ENCODE results near the gene OR5J2. TPM values are rescaled to one million over a fixed set of nuclear protein-coding genes. Genes with fewer than 3 reads are reported as not detected.
"Not testable (repeated sequence)": the region's sequence is repeated elsewhere in the genome, so short reads cannot be mapped to it uniquely, and the experiment has no call there.

The OR5J2 gene
- total RNA-seq: not detected

- DNase-seq (ENCODE audit: low spot score): no peak
Measured at GRCh38 chr11:56176318-56176717, at the start of gene OR5J2. TSS of gene OR5J2 (plus strand) at chr11:56176618. CDS start at chr11:56176618, 0 bp downstream.

GRCh38 chr11:56140151-56140661, 36.2 kb upstream of the OR5J2 start, which contains the start of gene OR8J3:
TSS of gene OR8J3 (minus strand) at chr11:56140201. CDS start at chr11:56137718, 2,483 bp downstream.
- DNase-seq (ENCODE audit: low spot score): no peak

GRCh38 chr11:56143681-56144080, 32.7 kb upstream of the OR5J2 start:
- not testable (repeated sequence) for DNase-seq (ENCODE audit: low spot score)

GRCh38 chr11:56151376-56151775, 25.0 kb upstream of the OR5J2 start:
- no peak for DNase-seq (ENCODE audit: low spot score)

- DNase-seq (ENCODE audit: low spot score): no peak
Measured at GRCh38 chr11:56152333-56152732, 24.1 kb upstream of the OR5J2 start.

- no peak for DNase-seq (ENCODE audit: low spot score)
Measured at GRCh38 chr11:56160217-56160616, 16.2 kb upstream of the OR5J2 start, which contains the start of gene OR8K5. TSS of gene OR8K5 (minus strand) at chr11:56160317. CDS start at chr11:56160317, 0 bp downstream.

- DNase-seq (ENCODE audit: low spot score): no peak
Measured at GRCh38 chr11:56163804-56164203, 12.6 kb upstream of the OR5J2 start.

GRCh38 chr11:56172256-56172830, 4.1 kb upstream of the OR5J2 start:
- no peak for DNase-seq (ENCODE audit: low spot score)

GRCh38 chr11:56183459-56183858, 7.0 kb downstream of the OR5J2 start:
- DNase-seq (ENCODE audit: low spot score): no peak

- DNase-seq (ENCODE audit: low spot score): no peak
Measured at GRCh38 chr11:56188602-56189001, 12.2 kb downstream of the OR5J2 start.

- no peak for DNase-seq (ENCODE audit: low spot score)
Measured at GRCh38 chr11:56196705-56197104, 20.3 kb downstream of the OR5J2 start.

- no peak for DNase-seq (ENCODE audit: low spot score)
Measured at GRCh38 chr11:56197367-56197766, 20.9 kb downstream of the OR5J2 start.

GRCh38 chr11:56207790-56208189, 31.4 kb downstream of the OR5J2 start:
- DNase-seq (ENCODE audit: low spot score): no peak

- no peak for DNase-seq (ENCODE audit: low spot score)
Measured at GRCh38 chr11:56214537-56214936, 38.1 kb downstream of the OR5J2 start.

GRCh38 chr11:56219735-56220134, 43.3 kb downstream of the OR5J2 start:
- DNase-seq (ENCODE audit: low spot score): not testable (repeated sequence)

Other genes with a start within 250 kb of the OR5J2 start
- gene OR5I1, start 240.2 kb upstream of the OR5J2 start, total RNA-seq: not detected
- not detected for gene OR10AG1, start 206.7 kb upstream of the OR5J2 start, total RNA-seq
- gene OR5F1, start 182.0 kb upstream of the OR5J2 start, total RNA-seq: not detected
- gene OR5AS1, start 149.0 kb upstream of the OR5J2 start, total RNA-seq: not detected
- gene OR8I2, start 83.3 kb upstream of the OR5J2 start, total RNA-seq: not detected
- not detected for gene OR8H2, start 72.9 kb upstream of the OR5J2 start, total RNA-seq
- gene OR8H3, start 54.2 kb upstream of the OR5J2 start, total RNA-seq: not detected
- not detected for gene OR8J3, start 36.4 kb upstream of the OR5J2 start, total RNA-seq
- not detected for gene OR8K5, start 16.3 kb upstream of the OR5J2 start, total RNA-seq
- not detected for gene OR5T2, start 57.6 kb downstream of the OR5J2 start, total RNA-seq
- not detected for gene OR5T3, start 75.6 kb downstream of the OR5J2 start, total RNA-seq
- not detected for gene OR5T1, start 97.5 kb downstream of the OR5J2 start, total RNA-seq
- not detected for gene OR8H1, start 115.6 kb downstream of the OR5J2 start, total RNA-seq
- gene OR8K3, start 138.5 kb downstream of the OR5J2 start, total RNA-seq: not detected
- not detected for gene OR8K1, start 169.4 kb downstream of the OR5J2 start, total RNA-seq
- not detected for gene OR8J1, start 177.7 kb downstream of the OR5J2 start, total RNA-seq
- gene OR8U1, start 199.0 kb downstream of the OR5J2 start, total RNA-seq: not detected
- not detected for gene OR5AL1, start 236.1 kb downstream of the OR5J2 start, total RNA-seq

Data from ureter (tissue), 1 donor.